GM12874 (cell line): ENCODE data around the gene PTTG1IP.

Source experiments
- TF ChIP-seq, protein P1 (sequence below): IDR thresholded peaks from 2 replicates; pipeline ENCODE4 v1.5.1; 2011; ENCODE audit warnings: low read depth, mild to moderate bottlenecking, control low read depth, low read length, moderate library complexity; ENCODE audit not compliant: insufficient read depth

Gene PTTG1IP

DNA sequence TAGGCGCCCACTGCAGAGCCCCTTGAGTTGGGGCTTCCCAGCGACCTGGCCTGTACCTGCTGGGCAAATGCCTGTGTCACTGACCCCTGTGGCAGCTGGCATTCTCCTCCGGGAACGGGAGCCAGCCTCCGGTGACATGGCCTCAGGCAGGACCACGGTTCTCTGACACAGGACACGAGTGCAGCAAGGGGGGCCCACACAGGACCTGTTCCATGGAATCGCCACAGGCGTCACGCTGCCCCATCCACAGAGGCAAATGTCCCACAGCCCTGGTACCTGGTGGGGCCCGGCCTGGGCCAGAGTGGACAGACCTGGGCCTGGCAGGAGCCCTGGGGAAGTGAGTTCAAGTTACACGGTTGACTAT, 44.6 kb upstream of the PTTG1IP start:
- TF ChIP-seq, protein P1, sequence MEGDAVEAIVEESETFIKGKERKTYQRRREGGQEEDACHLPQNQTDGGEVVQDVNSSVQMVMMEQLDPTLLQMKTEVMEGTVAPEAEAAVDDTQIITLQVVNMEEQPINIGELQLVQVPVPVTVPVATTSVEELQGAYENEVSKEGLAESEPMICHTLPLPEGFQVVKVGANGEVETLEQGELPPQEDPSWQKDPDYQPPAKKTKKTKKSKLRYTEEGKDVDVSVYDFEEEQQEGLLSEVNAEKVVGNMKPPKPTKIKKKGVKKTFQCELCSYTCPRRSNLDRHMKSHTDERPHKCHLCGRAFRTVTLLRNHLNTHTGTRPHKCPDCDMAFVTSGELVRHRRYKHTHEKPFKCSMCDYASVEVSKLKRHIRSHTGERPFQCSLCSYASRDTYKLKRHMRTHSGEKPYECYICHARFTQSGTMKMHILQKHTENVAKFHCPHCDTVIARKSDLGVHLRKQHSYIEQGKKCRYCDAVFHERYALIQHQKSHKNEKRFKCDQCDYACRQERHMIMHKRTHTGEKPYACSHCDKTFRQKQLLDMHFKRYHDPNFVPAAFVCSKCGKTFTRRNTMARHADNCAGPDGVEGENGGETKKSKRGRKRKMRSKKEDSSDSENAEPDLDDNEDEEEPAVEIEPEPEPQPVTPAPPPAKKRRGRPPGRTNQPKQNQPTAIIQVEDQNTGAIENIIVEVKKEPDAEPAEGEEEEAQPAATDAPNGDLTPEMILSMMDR: no peak

DNA sequence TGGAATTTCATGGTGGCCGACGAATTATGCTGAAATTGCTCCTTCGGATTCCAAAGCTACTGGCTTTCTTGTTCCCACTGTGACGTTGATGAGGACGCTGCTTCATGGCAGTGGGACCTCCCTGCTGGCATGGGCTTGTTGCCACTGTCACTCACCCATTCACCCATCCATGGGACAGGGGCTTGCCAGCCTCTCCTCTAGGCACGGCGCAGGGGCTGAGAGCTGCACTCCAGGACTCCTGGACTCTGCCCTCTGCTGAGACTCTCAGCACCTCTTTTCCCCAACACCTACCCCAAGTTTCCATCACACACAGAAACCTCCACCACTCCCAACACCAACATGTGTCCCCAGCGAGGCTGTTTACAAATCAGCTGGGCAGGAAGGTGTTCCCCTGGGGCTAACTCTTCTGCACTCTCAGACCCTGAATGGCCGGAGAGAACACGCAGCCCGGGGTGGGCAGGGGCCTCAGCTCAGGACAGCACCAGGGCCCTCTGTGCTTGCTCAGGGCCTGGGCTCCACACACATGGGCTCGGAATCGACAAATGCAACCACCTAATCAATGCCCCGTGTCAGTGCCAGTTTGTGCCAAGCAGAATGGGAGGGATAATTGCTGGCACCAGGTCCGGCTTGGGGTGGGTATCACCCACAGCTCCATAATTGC, 44.1 kb upstream of the PTTG1IP start:
- TF ChIP-seq, protein P1: no peak

DNA sequence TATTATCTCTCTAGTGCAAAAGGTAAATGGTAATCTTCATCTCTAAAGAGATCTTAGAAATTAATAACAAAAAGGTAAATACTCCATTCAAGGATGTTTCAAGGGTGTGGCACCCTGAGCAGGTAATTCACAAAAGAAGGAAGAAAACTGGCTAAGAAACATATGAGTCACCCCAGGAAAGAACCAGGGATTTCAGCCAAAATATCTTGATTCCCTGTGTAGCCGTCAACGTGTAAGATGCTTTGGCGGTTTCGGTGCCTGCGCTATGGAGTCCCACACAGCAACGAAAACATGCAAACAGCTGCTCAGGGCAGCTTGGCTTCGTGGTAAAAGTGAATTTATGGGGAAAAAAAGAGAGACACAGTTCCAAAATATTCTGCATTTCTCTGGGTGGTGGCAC, 43.5 kb upstream of the PTTG1IP start:
- TF ChIP-seq, protein P1: no peak

DNA sequence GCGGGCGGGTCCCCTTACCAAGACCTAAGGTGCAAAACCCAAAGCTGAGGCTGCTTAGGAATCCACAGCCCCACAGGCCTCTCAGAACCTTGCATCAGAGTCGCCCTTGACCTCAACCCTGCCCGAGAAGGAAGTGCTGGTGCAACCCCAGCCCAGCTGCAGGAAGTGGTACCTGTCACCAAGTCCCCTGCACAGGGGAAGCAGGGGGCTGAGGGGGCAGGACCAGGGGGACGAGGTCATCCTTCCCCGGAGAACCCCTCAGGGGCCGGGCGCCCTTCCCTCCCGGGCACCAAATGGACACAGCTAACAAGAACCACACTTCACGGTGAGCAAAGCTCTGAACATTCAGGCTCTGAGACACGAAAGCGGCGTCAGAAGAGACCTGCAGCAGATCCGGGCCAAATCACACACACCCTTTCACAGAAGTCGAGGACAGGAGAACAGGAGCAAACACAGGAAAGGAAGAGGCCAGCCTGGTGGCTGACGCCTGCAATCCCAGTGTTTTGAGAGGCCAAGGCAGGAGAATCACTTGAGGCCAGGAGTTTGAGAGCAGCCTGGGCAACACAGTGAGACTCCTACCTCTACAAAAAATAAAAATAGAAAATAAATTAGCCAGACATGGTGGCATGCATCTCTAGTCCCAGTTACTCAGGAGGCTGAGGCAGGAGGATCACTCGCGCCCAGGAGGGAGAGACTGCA, 40.8 kb upstream of the PTTG1IP start:
- TF ChIP-seq, protein P1: no peak

DNA sequence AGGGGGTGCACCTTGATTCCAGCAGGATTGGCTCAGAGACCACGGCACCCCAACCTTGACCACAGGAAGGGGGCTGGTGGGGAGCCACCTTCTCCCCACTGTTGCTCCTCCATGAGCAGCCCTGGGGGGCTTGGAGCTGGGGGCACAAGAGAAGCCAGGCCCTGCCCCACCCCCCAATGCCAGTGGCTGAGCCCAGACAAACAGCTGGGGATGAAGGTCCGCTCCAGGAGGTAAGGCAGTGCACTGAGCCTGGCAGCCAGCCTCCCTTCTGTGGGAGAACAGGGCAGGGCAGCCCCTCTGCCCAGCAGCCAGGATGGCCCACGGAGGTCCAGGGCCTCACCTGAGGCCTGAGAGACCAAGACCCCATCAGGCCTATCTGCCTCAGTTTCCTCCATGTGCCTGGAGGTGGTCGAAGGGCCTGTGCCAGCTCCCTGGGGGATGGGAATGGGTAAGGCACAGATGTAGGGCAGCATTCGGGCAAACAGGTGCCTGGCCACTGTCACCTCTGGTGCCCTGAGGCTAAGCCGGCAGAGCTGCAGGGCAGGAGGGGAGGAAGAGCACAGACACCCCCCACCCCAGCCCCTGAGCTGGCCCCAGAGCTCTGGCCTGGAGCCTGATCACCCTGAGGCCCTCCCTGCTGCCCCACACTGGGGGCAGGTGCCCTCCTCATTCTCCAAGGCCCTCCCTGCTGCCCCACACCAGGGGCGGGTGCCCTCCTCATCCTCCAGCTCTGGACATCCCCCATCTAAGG, 40.1 kb upstream of the PTTG1IP start:
- TF ChIP-seq, protein P1: no peak

DNA sequence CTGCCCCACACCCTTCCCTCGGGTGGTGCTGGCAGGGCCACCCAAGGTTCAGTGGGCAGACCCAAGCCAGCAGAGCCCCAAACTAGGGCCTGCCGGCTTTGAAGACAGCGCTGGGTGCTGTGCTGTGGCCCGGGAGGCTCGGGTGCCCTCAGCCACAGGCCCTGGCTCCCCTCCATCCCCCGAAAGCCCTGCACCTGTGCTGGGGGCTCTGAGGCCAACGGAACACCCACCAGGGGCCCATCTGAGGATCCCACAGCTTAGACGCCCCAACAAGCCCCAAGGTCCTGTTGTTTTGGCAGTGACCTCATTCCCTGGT, 38.6 kb upstream of the PTTG1IP start:
- TF ChIP-seq, protein P1: no peak

DNA sequence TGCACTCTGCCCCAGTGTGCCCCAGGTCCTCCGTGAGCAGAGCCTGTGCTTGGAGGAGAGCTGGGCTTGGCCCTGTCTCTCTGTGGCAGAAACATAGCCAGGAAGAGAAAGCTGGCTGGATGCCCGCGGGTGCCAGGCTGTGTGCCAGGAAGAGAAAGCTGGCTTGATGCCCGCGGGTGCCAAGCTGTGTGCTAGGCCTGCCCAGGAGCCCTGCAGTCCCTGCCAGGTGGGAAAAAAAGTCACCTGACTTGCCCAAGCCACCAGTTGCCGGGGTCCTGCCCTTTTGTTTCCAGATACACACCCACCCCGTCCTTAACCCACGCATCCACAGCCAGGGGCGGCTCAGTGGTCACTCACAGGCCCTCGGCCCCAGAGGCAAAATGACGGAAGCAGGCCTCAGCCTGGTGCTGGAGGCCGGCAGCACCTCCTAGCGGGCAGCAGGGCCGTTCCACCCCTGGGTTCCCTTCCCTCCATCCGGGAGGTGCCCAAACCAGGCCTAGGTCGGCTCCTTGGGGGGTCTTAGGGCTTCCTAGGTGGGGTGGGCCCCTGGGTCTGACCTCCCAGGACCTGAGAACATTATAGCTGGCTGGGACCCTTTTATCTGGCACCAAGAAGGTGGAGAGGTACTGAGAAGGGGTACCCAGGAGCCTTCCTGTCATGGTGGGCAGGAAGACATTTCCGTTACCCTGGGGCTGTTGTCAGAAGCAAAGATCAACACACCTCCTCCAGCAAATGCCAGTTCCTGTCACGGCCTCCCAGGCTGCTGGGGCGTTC, 38.1 kb upstream of the PTTG1IP start:
- TF ChIP-seq, protein P1: peak; percentile 93
